ENCODE results near the gene CACNA1I.

The CACNA1I gene

DNA sequence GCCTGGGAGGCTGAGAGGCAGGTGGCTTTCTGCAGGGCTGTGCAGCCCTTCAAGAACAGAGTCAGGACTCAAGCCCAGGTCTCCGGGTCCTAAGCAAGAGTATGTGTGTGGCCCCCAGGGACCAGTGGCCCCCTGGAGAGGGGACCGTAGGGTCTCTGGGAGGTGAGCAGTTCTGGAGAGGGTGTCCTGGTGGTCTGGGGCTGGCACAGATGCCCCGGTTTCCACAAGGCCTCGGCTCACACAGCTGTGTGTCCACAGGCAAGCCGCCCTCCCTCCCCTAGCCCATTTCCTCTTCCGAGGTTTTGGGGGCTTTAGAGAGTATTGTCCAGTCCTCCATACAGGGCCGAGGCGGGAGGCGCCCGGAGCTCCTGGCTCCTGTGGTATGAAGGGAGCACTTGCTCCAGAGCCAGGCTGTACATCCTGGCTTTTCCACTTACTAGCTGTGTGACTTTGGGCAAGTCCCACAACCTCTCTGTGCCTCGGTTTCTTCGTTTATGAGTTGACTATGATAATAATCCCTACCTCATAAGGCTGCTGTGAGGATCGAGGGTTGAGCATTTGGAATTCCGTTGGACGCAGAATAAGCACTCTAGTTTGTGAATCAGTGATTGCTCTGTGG lies 34.6 kb upstream of the CACNA1I start:
- Histone ChIP-seq H3K27me3 (ENCODE audit: control insufficient read depth in 1 of 2, insufficient read depth in 2 of 2, low read length in 2 of 2) (no peaks in the 10 kb centered on the region), H3K27ac (ENCODE audit: low read length) (no peak overlapping the region), H3K36me3 (ENCODE audit: control insufficient read depth in 2 of 2, insufficient read depth in 2 of 2, low read length in 2 of 2) (peaks cover 0 to 2% of the 10 kb centered on the region in 2 donors), H3K9ac (ENCODE audit: low read length in 2 of 2) (no peak overlapping the region), H3K9me3 (ENCODE audit: control insufficient read depth in 2 of 2, low read length in 2 of 2) (no peaks in the 10 kb centered on the region), H3K4me1 (ENCODE audit: control insufficient read depth, insufficient read depth, low read length) (peaks cover 20% of the 10 kb centered on the region), H3K4me3 (ENCODE audit: low read length in 2 of 2) (no peak overlapping the region)

GRCh38 chr22:39536711-39537110 lies 33.8 kb upstream of the CACNA1I start:
- H3K4me3 ChIP-seq (ENCODE audit: low read length in 2 of 2): no peak overlapping the region
- H3K9me3 ChIP-seq (ENCODE audit: control insufficient read depth in 2 of 2, low read length in 2 of 2): no peaks in the 10 kb centered on the region
- H3K27me3 ChIP-seq (ENCODE audit: control insufficient read depth in 1 of 2, insufficient read depth in 2 of 2, low read length in 2 of 2): no peaks in the 10 kb centered on the region
- H3K4me1 ChIP-seq (ENCODE audit: control insufficient read depth, insufficient read depth, low read length): peaks cover 13% of the 10 kb centered on the region
- H3K36me3 ChIP-seq (ENCODE audit: control insufficient read depth in 2 of 2, insufficient read depth in 2 of 2, low read length in 2 of 2): no peaks in the 10 kb centered on the region
- H3K9ac ChIP-seq (ENCODE audit: low read length in 2 of 2): no peak overlapping the region
- H3K27ac ChIP-seq (ENCODE audit: low read length): no peak overlapping the region

- Histone ChIP-seq H3K9me3 (ENCODE audit: control insufficient read depth in 2 of 2, low read length in 2 of 2) (no peaks in the 10 kb centered on the region), H3K27ac (ENCODE audit: low read length) (no peak overlapping the region), H3K4me1 (ENCODE audit: control insufficient read depth, insufficient read depth, low read length) (peaks cover 8% of the 10 kb centered on the region), H3K36me3 (ENCODE audit: control insufficient read depth in 2 of 2, insufficient read depth in 2 of 2, low read length in 2 of 2) (no peaks in the 10 kb centered on the region), H3K27me3 (ENCODE audit: control insufficient read depth in 1 of 2, insufficient read depth in 2 of 2, low read length in 2 of 2) (peaks cover under 1 to 2% of the 10 kb centered on the region in 2 donors), H3K4me3 (ENCODE audit: low read length in 2 of 2) (no peak overlapping the region), H3K9ac (ENCODE audit: low read length in 2 of 2) (no peak overlapping the region)
Measured at GRCh38 chr22:39537975-39538374, 32.6 kb upstream of the CACNA1I start.

DNA sequence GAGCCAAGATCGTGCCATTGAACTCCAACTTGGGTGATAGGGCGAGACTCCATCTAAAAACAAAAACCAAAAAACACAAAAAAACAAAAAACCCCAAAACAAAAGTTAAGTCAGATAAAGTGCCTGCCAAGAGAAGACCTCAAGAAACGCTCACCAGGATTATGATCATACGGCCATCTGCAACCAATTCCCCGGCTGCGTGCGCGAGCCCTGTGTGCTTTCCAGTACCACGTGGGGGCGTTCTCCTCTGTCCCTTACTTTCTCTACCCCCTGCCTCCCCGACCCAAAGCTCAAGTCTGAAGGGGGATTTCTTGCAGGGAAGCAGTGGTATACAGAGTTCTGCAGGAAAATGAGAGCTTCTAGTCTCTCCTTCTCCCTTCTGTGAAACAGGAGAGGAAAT lies 27.5 kb upstream of the CACNA1I start:
- H3K27ac ChIP-seq (ENCODE audit: low read length): no peak overlapping the region
- peaks cover 7 to 15% of the 10 kb centered on the region in 2 donors for H3K27me3 ChIP-seq (ENCODE audit: control insufficient read depth in 1 of 2, insufficient read depth in 2 of 2, low read length in 2 of 2)
- H3K9ac ChIP-seq (ENCODE audit: low read length in 2 of 2): no peak overlapping the region
- no peak overlapping the region for H3K4me3 ChIP-seq (ENCODE audit: low read length in 2 of 2)
- no peaks in the 10 kb centered on the region for H3K9me3 ChIP-seq (ENCODE audit: control insufficient read depth in 2 of 2, low read length in 2 of 2)
- no peaks in the 10 kb centered on the region for H3K36me3 ChIP-seq (ENCODE audit: control insufficient read depth in 2 of 2, insufficient read depth in 2 of 2, low read length in 2 of 2)
- H3K4me1 ChIP-seq (ENCODE audit: control insufficient read depth, insufficient read depth, low read length): peaks cover 11% of the 10 kb centered on the region

DNA sequence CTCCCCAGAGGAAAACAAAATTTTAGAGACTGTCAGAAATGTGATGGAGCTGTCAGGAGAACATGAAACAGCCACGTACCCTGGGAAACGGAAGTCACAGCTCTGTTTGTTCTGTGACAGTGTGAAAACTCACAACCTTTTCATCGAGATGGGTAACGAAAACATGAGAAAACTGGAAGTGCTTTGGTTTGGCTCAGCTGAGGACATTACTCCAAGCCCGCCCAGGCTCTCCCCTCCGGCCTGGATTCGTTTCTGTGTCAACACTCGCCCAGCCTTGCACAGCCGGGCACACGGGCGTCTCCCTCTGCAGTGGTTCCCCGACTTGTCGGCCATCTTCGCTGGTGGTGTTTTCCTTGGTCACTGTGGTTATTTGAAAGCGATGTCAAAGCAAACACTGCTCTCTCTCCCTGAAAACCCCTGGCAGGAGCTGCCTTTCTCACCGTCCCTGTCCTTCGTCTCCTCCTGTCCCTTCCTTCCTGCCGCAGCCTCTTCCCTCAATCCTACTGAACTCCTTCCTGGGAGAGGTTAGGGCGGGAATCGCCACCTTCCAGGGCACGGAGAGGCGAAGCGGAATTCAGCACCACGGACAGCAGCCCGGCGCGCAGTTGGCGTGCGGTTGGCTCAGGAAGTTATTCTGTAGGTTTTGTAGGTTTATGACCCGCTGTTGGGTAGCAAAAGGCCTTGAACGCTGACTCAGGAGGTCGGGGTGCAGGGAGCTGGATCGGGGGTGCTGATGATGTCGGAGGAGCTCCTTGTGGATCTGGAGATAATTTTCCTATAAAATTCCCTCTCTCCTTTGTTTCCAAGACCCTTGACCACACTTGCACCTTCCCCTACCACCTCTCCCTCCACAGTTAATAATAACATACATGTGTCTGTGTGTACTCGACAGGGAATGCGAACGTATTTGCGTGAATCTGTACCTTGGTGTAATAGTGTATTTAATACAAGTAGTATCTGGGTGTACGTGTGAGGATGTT lies 24.9 kb upstream of the CACNA1I start:
- no peaks in the 10 kb centered on the region for H3K9me3 ChIP-seq (ENCODE audit: control insufficient read depth in 2 of 2, low read length in 2 of 2)
- no peak overlapping the region for H3K9ac ChIP-seq (ENCODE audit: low read length in 2 of 2)
- no peak overlapping the region for H3K27ac ChIP-seq (ENCODE audit: low read length)
- peaks cover 7 to 17% of the 10 kb centered on the region in 2 donors for H3K27me3 ChIP-seq (ENCODE audit: control insufficient read depth in 1 of 2, insufficient read depth in 2 of 2, low read length in 2 of 2)
- H3K4me1 ChIP-seq (ENCODE audit: control insufficient read depth, insufficient read depth, low read length): peaks cover 11% of the 10 kb centered on the region
- H3K4me3 ChIP-seq (ENCODE audit: low read length in 2 of 2): no peak overlapping the region
- no peaks in the 10 kb centered on the region for H3K36me3 ChIP-seq (ENCODE audit: control insufficient read depth in 2 of 2, insufficient read depth in 2 of 2, low read length in 2 of 2)

GRCh38 chr22:39546889-39547586 lies 23.5 kb upstream of the CACNA1I start:
- Histone ChIP-seq H3K4me3 (ENCODE audit: low read length in 2 of 2) (no peak overlapping the region), H3K27me3 (ENCODE audit: control insufficient read depth in 1 of 2, insufficient read depth in 2 of 2, low read length in 2 of 2) (peaks cover 7 to 20% of the 10 kb centered on the region in 2 donors), H3K36me3 (ENCODE audit: control insufficient read depth in 2 of 2, insufficient read depth in 2 of 2, low read length in 2 of 2) (no peaks in the 10 kb centered on the region), H3K9me3 (ENCODE audit: control insufficient read depth in 2 of 2, low read length in 2 of 2) (no peaks in the 10 kb centered on the region), H3K27ac (ENCODE audit: low read length) (no peak overlapping the region), H3K9ac (ENCODE audit: low read length in 2 of 2) (no peak overlapping the region), H3K4me1 (ENCODE audit: control insufficient read depth, insufficient read depth, low read length) (peaks cover 11% of the 10 kb centered on the region)

GRCh38 chr22:39547587-39547947 lies 23.0 kb upstream of the CACNA1I start:
- Histone ChIP-seq H3K9me3 (ENCODE audit: control insufficient read depth in 2 of 2, low read length in 2 of 2) (no peaks in the 10 kb centered on the region), H3K27ac (ENCODE audit: low read length) (no peak overlapping the region), H3K4me1 (ENCODE audit: control insufficient read depth, insufficient read depth, low read length) (peaks cover 11% of the 10 kb centered on the region), H3K9ac (ENCODE audit: low read length in 2 of 2) (no peak overlapping the region), H3K27me3 (ENCODE audit: control insufficient read depth in 1 of 2, insufficient read depth in 2 of 2, low read length in 2 of 2) (peaks cover 7 to 21% of the 10 kb centered on the region in 2 donors), H3K36me3 (ENCODE audit: control insufficient read depth in 2 of 2, insufficient read depth in 2 of 2, low read length in 2 of 2) (no peaks in the 10 kb centered on the region), H3K4me3 (ENCODE audit: low read length in 2 of 2) (no peak overlapping the region)

DNA sequence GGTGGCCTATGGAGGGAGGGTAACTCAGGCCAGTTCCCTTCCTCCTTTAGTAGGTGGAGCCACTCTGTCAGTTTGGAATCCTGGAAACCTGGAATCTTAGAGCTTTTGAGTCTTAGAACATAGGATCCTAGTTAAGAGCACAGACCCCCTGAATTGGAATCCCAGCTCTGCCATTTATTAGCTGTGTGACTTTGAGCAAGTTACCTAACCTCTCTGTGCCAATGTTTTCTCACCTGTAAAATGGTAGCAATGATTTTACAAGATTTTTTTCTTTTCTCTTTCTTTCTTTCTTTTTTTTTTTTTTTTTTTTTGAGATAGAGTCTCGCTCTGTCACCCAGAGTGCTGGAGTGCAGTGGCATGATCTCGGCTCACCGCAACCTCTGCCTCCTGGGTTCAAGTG lies 17.1 kb upstream of the CACNA1I start:
- H3K36me3 ChIP-seq (ENCODE audit: control insufficient read depth in 2 of 2, insufficient read depth in 2 of 2, low read length in 2 of 2): no peaks in the 10 kb centered on the region

DNA sequence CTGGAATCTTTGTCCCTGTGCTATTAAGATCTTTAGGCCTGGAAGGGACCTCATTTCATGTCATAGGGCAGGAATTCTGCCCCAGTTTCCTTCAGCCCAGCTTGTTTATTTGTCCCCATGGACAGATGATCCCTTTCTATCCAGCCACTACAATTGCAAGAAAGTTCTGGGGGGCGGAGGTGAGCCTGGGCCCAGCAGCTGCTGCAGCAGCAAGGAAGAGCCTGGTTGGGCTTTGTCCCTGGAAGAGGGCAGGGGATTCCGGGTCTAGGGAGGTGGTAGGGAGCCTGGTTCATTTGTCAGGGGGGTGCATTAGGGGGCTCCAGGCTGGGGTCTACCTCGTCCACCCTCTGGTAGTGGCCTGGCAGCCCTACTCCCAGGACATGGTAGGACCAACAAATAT lies 16.4 kb upstream of the CACNA1I start:
- Histone ChIP-seq H3K27me3 (ENCODE audit: control insufficient read depth in 1 of 2, insufficient read depth in 2 of 2, low read length in 2 of 2) (peaks cover 36 to 38% of the 10 kb centered on the region in 2 donors), H3K4me3 (ENCODE audit: low read length in 2 of 2) (no peak overlapping the region), H3K36me3 (ENCODE audit: control insufficient read depth in 2 of 2, insufficient read depth in 2 of 2, low read length in 2 of 2) (no peaks in the 10 kb centered on the region), H3K9me3 (ENCODE audit: control insufficient read depth in 2 of 2, low read length in 2 of 2) (no peaks in the 10 kb centered on the region), H3K9ac (ENCODE audit: low read length in 2 of 2) (no peak overlapping the region), H3K27ac (ENCODE audit: low read length) (no peak overlapping the region), H3K4me1 (ENCODE audit: control insufficient read depth, insufficient read depth, low read length) (peaks cover 10% of the 10 kb centered on the region)

More for the DNA sequence above, 17.1 kb upstream of the CACNA1I start:
- no peak overlapping the region for H3K27ac ChIP-seq (ENCODE audit: low read length)
- no peak overlapping the region for H3K4me3 ChIP-seq (ENCODE audit: low read length in 2 of 2)
- no peaks in the 10 kb centered on the region for H3K9me3 ChIP-seq (ENCODE audit: control insufficient read depth in 2 of 2, low read length in 2 of 2)
- no peak overlapping the region for H3K9ac ChIP-seq (ENCODE audit: low read length in 2 of 2)
- peaks cover 29 to 31% of the 10 kb centered on the region in 2 donors for H3K27me3 ChIP-seq (ENCODE audit: control insufficient read depth in 1 of 2, insufficient read depth in 2 of 2, low read length in 2 of 2)
- H3K4me1 ChIP-seq (ENCODE audit: control insufficient read depth, insufficient read depth, low read length): peaks cover 9% of the 10 kb centered on the region

GRCh38 chr22:39556970-39557841 lies 13.3 kb upstream of the CACNA1I start:
- H3K9me3 ChIP-seq (ENCODE audit: control insufficient read depth in 2 of 2, low read length in 2 of 2): no peaks in the 10 kb centered on the region
- H3K27me3 ChIP-seq (ENCODE audit: control insufficient read depth in 1 of 2, insufficient read depth in 2 of 2, low read length in 2 of 2): peaks cover 46 to 51% of the 10 kb centered on the region in 2 donors
- peak overlapping the region in 1 of 2 donors; percentile 49 for H3K4me3 ChIP-seq (ENCODE audit: low read length in 2 of 2)
- no peaks in the 10 kb centered on the region for H3K36me3 ChIP-seq (ENCODE audit: control insufficient read depth in 2 of 2, insufficient read depth in 2 of 2, low read length in 2 of 2)
- peaks cover 10% of the 10 kb centered on the region for H3K4me1 ChIP-seq (ENCODE audit: control insufficient read depth, insufficient read depth, low read length)
- no peak overlapping the region for H3K9ac ChIP-seq (ENCODE audit: low read length in 2 of 2)
- no peak overlapping the region for H3K27ac ChIP-seq (ENCODE audit: low read length)

All from stomach smooth muscle (tissue), 2 donors.